T-helper 9 cell (primary cell): Measurements from ENCODE around the gene WDR3.

Experiments
- DNase-seq: peaks from one replicate; pipeline ENCODE4 v3.0.0-alpha.2; 2020

Gene WDR3

GRCh38 chr1:117959364-117959763, 29.8 kb downstream of the WDR3 start:
- no peak for DNase-seq

GRCh38 chr1:117964290-117965038, 34.9 kb downstream of the WDR3 start:
- no peak for DNase-seq

DNA sequence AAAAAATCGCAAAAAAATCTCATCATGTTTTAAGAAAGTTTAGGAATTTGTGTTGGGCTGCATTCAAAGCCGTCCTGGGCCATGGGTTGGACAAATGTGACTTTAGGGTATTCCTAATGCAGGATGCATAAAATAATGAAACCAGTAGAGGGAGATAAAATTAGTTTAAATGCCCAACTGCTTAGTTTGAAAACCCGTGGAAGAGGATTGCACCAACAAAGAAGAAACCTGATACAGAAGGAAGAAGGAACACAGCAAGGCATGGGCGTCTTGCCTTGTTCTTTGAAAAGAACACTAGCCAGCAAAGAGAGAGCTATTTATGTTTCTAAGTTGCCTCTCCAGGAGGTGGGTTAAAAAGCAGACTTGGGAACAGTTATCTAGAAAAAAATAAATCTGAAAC, 37.9 kb downstream of the WDR3 start:
- no peak for DNase-seq

DNA sequence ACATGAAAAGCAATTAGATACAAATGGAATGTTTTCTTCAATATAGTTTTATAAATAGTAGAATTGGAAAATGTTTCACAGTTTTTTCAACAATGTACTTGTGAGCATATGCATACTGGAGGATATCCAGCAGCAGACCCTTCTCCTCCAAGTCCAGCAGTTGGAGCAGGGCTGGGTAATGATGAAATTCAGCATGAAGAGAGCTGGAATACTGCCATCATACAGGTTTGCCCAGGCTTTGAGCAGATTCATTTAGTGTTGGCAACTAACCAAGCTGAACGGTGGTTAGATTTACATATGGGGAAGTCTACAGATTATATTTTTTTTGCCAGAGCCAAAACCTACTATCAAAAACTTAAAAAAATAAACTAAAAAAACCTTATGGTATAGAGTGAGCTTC, 38.3 kb downstream of the WDR3 start:
- no peak for DNase-seq

DNA sequence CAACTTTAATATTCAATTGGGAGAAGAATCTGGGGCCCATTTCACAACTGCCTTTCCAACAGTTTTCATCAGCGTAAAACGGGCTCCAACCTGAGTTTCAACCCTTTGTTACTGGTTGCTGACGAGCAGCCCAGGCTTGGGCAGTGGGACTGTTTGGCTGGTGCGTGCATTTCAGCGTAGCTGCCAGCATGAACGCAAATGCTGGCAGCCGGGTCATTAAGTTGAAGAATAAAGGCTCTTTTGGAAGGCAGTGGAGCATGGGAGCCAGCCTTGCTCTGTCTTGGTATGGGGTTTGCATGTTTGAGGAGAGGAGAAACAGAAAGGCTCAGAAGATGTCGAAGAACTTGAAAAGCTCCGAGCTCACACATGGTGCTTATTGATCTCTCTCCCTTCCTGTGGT, 40.7 kb downstream of the WDR3 start:
- no peak for DNase-seq

DNA sequence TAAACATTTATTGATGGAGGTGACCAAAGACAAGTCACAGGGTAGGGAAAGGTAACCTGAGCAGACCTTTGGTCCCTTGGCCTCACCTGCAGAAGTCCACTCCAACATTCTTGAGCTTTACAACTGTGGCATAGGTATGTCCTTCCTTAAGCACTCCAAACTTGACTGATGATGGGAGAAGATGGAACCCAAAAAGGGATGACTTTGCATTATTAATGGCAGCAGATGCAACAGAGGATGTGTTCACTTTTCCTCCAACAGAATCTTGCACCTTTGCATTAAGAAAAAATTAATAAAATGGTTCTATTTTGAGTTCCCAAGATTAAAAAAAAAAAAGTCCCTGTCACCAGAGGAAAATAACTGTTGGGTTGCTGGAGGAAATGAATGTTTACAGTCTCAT, 42.2 kb downstream of the WDR3 start:
- no peak for DNase-seq

- DNase-seq = no peak
These were observed 46.8 kb downstream of the WDR3 start for GRCh38 chr1:117976381-117976780.

- no peak for DNase-seq
These were observed 52.1 kb downstream of the WDR3 start for GRCh38 chr1:117981455-117982192.

- no peak for DNase-seq
These were observed 55.7 kb downstream of the WDR3 start for GRCh38 chr1:117985239-117985638.

- no peak for DNase-seq
These were observed 56.4 kb downstream of the WDR3 start for GRCh38 chr1:117985973-117986372.

- DNase-seq = no peak
These were observed 74.8 kb downstream of the WDR3 start for GRCh38 chr1:118004312-118004711.

GRCh38 chr1:118007391-118007790, 77.9 kb downstream of the WDR3 start:
- DNase-seq = no peak

DNA sequence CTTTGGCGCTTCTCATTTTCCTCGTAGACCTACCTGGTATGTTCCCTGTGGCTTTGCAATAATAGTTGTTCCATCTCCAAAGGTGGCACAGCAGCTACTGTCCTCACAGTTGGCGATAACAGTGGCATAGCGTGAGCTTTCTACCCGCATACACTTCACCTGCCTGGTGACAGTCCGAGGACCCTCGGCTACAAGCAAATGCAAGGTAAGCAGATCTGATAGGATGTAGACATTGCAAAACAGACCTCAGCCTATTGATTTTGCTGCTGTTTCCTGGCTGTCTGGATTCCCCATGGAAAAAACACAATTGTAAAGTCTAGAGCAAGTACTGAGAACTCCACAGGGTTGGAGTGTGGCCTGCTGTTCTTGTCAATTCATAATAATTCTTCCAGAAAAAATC, 78.5 kb downstream of the WDR3 start:
- no peak for DNase-seq

DNA sequence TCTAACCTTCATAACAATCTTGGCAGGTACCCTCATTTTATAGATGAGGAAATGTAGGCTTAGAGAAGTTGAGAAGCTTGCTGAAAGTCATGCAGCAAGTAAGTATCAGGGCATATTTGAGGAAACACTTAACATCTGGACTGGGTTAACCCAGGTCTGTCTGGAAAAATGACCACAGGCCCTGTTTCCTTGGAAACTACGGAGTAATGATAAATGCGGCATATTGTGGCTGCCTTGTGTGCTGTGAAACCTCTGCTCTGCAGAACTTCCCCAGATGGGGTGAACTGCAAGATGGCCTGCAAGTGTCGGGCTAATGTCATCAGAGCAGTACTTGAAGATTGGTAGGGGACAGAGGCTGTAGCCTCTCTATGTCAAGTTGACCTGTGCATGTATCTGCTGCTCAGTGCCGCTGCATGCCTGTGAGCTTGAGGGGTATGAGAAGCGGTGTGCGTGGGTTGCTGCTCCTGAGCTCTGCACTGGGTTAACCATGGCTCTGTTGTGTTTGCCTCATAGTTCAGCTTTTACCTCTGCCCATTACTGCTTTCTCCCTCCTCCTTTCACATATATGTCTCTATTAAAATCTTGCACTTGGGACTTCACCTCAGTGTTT, 83.1 kb downstream of the WDR3 start:
- DNase-seq = no peak

- no peak for DNase-seq
These were observed 83.8 kb downstream of the WDR3 start for GRCh38 chr1:118013336-118013735.

DNA sequence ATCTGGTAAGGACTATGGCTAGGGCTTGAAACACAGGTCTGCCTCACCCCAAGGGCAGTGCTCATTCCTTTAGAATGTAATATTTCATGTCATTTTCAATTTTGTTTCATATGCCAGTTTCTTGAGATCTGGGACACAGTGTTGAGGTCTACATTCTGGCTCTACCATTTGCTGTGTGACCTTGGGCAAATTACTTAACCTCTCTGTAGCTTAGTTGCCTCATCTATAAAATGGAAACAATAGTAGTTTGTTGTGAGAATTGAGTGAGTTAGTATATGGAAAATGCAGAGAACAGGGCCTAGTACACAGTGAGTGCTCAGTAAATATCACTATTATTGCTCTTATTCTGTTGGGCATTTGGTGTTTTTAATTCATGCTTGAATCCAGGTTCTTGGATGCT, 84.4 kb downstream of the WDR3 start:
- DNase-seq = no peak
